Measurements from ENCODE around the gene CCAR1. TPM values are rescaled to one million over a fixed set of nuclear protein-coding genes. Genes with fewer than 3 reads are reported as not detected.
"Not testable (repeated sequence)": the region's sequence is repeated elsewhere in the genome, so short reads cannot be mapped to it uniquely, and the experiment has no call there.

CCAR1 gene
- total RNA-seq, 1 donor from 2014 or later = 45.5 TPM

- peaks cover 7% of the 10 kb centered on the region for H3K27me3 ChIP-seq (ENCODE audit: control insufficient read depth, insufficient read depth, low read length)
- no peaks in the 10 kb centered on the region for H3K36me3 ChIP-seq (ENCODE audit: control insufficient read depth, insufficient read depth, low read length)
- H3K4me3 ChIP-seq (ENCODE audit: low read depth, low read length) = no peak overlapping the region
- DNase-seq (ENCODE audit: low read depth) = no peak
- TF ChIP-seq CTCF (IDR thresholded peaks at IDR 0.05; ENCODE audit: insufficient read depth, low read length, poor library complexity, severe bottlenecking) = no peak
Observed at GRCh38 chr10:68831961-68832455, 111.0 kb downstream of the CCAR1 start.

DNA sequence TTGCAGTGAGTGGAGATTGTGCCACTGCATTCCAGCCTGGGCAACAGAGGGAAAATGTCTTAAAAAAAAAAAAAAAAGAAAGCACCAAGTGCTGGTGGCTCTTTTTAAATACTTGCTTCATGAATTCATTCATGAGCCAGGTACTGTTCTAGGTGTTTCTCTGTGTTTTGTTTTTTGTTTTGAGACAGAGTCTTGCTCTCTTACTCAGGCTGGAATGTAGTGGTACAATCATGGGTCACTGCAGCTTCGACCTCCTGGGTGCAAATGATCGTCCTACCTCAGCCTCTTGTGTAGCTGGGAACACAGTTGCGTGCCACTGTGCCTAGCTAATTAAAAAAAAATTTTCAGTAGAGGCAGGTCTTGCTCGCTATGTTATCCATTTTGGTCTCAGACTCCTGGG, 111.6 kb downstream of the CCAR1 start:
- H3K36me3 ChIP-seq (ENCODE audit: control insufficient read depth, insufficient read depth, low read length) = no peaks in the 10 kb centered on the region
- TF ChIP-seq CTCF (IDR thresholded peaks at IDR 0.05; ENCODE audit: insufficient read depth, low read length, poor library complexity, severe bottlenecking) = no peak
- no peak for DNase-seq (ENCODE audit: low read depth)
- H3K4me3 ChIP-seq (ENCODE audit: low read depth, low read length) = no peak overlapping the region
- H3K27me3 ChIP-seq (ENCODE audit: control insufficient read depth, insufficient read depth, low read length) = peaks cover 7% of the 10 kb centered on the region

DNA sequence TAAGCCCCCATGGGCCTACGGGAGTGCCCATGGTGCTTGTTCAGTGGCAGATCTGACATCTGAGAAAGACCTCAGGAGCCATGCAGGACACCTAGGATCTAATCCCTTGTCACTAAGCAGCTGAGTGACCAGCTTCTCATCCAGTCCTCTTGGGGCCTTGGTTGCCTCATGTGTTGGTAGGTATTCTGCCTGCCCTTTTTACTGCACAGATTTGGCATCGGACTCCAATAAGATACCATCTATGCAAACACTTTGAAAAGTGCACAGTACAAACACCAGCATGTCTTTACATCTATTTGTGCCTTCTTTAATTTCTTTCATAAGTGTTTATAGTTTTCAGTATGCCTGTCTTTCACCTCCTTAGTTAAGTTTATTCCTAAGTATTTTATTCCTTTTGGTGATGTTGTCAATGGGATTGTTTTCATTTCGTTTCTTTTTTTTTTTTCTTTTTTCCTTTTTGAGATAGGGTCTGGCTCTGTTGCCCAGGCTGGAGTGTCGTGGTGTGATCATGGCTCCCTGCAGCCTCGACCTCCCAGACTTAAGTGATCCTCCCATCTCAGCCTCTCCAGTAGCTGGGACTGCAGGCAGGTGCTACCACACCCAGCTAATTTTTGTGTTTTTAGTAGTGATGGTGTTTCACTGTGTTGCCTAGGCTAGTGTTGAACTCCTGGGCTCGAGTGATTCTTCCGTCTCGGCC, 116.7 kb downstream of the CCAR1 start:
- H3K27me3 ChIP-seq (ENCODE audit: control insufficient read depth, insufficient read depth, low read length) = no peaks in the 10 kb centered on the region
- no peak overlapping the region for H3K4me3 ChIP-seq (ENCODE audit: low read depth, low read length)
- no peak for TF ChIP-seq CTCF (IDR thresholded peaks at IDR 0.05; ENCODE audit: insufficient read depth, low read length, poor library complexity, severe bottlenecking)
- DNase-seq (ENCODE audit: low read depth) = no peak
- no peaks in the 10 kb centered on the region for H3K36me3 ChIP-seq (ENCODE audit: control insufficient read depth, insufficient read depth, low read length)

DNA sequence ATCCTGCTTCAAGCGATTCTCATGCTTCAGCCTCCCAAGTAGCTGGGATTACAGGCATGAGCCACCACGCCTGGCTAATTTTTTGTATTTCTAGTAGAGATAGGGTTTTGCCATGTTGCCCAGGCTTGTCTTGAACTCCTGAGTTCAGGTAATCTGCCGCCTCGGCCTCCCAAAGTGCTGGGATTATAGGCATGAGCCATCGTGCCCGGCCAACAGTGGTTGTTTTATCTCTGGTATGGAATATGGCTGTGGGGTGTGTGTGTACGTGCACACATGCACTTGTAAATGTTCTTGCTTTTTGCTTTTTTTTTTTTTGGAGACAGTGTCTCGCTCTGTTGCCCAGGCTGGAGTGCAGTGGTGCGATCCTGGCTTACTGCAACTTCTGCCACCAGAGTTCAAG, 119.6 kb downstream of the CCAR1 start:
- H3K36me3 ChIP-seq (ENCODE audit: control insufficient read depth, insufficient read depth, low read length); DNase-seq (ENCODE audit: low read depth); H3K4me3 ChIP-seq (ENCODE audit: low read depth, low read length); H3K27me3 ChIP-seq (ENCODE audit: control insufficient read depth, insufficient read depth, low read length): not testable (repeated sequence)

Other genes starting within 250 kb of the CCAR1 start
- gene DNA2, start 249.3 kb upstream of the CCAR1 start, total RNA-seq = 3.6 and 4.5 TPM in 2 replicates
- 17.1 and 17.7 TPM in 2 replicates for gene SLC25A16, start 193.7 kb upstream of the CCAR1 start, total RNA-seq
- 1.2 and 2.1 TPM in 2 replicates for gene TET1, start 160.9 kb upstream of the CCAR1 start, total RNA-seq
- 0.21 and 0.71 TPM in 2 replicates for gene STOX1, start 106.3 kb downstream of the CCAR1 start, total RNA-seq
- gene DDX50, start 180.1 kb downstream of the CCAR1 start, total RNA-seq = 34.3 and 34.7 TPM in 2 replicates
- gene DDX21, start 234.9 kb downstream of the CCAR1 start, total RNA-seq = 104 and 112 TPM in 2 replicates

Measured in kidney epithelial cell (primary cell).